ENCODE data around the gene NUSAP1.

GRCh38 chr15:41416742-41417417 lies 84.2 kb downstream of the NUSAP1 start, which contains the start of gene RTF1:
- TF ChIP-seq CTCF (IDR thresholded peaks at IDR 0.05) (no peak), POLR2A (IDR thresholded peaks at IDR 0.05) (peak; percentile 83)
